A673 (cell line): ENCODE data around the gene MRNIP. TPM values are rescaled to one million over a fixed set of nuclear protein-coding genes. Genes with fewer than 3 reads are reported as not detected.

Source experiments
- BruUV-seq: library from RNA; stranded (reverse); fragments of 400-500 nt; replicated peaks from 2 replicates; lab custom pipeline; 2021; lab: Mats Ljungman, UMichigan
- CTCF ChIA-PET: fragments of 300-600 bp; sonication (Branson Sonifier 250); formaldehyde crosslinking; loops from one replicate; lab custom pipeline; 2022; ENCODE audit warnings: antibody characterized with exemption; lab: Charles Lee
- POLR2A ChIA-PET: fragments of 300-600 bp; sonication (Branson Sonifier 250); formaldehyde crosslinking; loops from one replicate; lab custom pipeline; 2022; ENCODE audit warnings: antibody characterized with exemption; ENCODE audit not compliant: low non-redundant PET; lab: Charles Lee
- DNase-seq: peaks from one replicate; pipeline ENCODE4 v3.0.0-alpha.2; 2015; ENCODE audit warnings: low spot score
- H3K27ac ChIP-seq: fragments of 200-600 bp; sonication (generic); 2 replicates; pipeline ENCODE4 v1.5.1; 2016; ENCODE audit warnings: mixed run types, low read depth, mild to moderate bottlenecking, mixed read lengths, antibody characterized with exemption, low read length; ENCODE audit not compliant: poor library complexity, severe bottlenecking
- H3K27me3 ChIP-seq: fragments of 200-600 bp; sonication (generic); replicated peaks from 2 replicates; pipeline ENCODE4 v1.6.1; 2017; ENCODE audit warnings: mixed run types, low read depth, mild to moderate bottlenecking, mixed read lengths, antibody characterized with exemption, low read length; ENCODE audit not compliant: insufficient read depth, poor library complexity
- H3K36me3 ChIP-seq: fragments of 200-600 bp; sonication (generic); 2 replicates; pipeline ENCODE4 v1.6.1; 2016; ENCODE audit warnings: mixed run types, mild to moderate bottlenecking, mixed read lengths, antibody characterized with exemption, low read length; ENCODE audit not compliant: insufficient read depth, poor library complexity, severe bottlenecking
- H3K4me1 ChIP-seq: fragments of 200-600 bp; sonication (generic); 2 replicates; pipeline ENCODE4 v1.6.1; 2017; ENCODE audit warnings: mixed run types, mild to moderate bottlenecking, mixed read lengths, antibody characterized with exemption, low read length; ENCODE audit not compliant: insufficient read depth, poor library complexity, severe bottlenecking
- H3K4me3 ChIP-seq: fragments of 200-600 bp; sonication (generic); 2 replicates; pipeline ENCODE4 v1.5.1; 2016; ENCODE audit warnings: low read depth, mixed run types, mild to moderate bottlenecking, mixed read lengths, low read length; ENCODE audit not compliant: poor library complexity, severe bottlenecking
- H3K9me3 ChIP-seq: fragments of 200-600 bp; sonication (generic); 2 replicates; pipeline ENCODE4 v1.6.1; 2016; ENCODE audit warnings: mixed run types, low read depth, mild to moderate bottlenecking, mixed read lengths, antibody characterized with exemption, low read length; ENCODE audit not compliant: poor library complexity, severe bottlenecking
- CTCF ChIP-seq: fragments of 300-800, 200-600 bp; sonication (generic); conservative IDR thresholded peaks from 2 replicates; pipeline ENCODE4 v1.5.1; 2017; ENCODE audit warnings: low read depth, mild to moderate bottlenecking, antibody characterized with exemption, low read length, moderate library complexity, mixed read lengths
- EZH2 ChIP-seq: fragments of 200-600 bp; sonication (generic); IDR thresholded peaks from 2 replicates; pipeline ENCODE4 v1.6.1; 2017; ENCODE audit warnings: borderline replicate concordance, low read depth, mild to moderate bottlenecking, mixed read lengths, antibody characterized with exemption, low read length; ENCODE audit not compliant: poor library complexity, severe bottlenecking
- intact Hi-C: fragments of 100-400 bp; cut with micrococcal nuclease; formaldehyde crosslinking; loops from one replicate; pipeline ENCODE4 v1.10.0; 2022; ENCODE audit not compliant: unreplicated experiment
- total RNA-seq: library from RNA; stranded (reverse); gene quantifications from 2 replicates; pipeline ENCODE4 v1.2.3, GENCODE V29; 2021

MRNIP gene
- total RNA-seq, 1 experiment from 2014 or later = 31.3 TPM

- no peak overlapping the region for H3K4me3 ChIP-seq
- H3K9me3 ChIP-seq = no peaks in the 10 kb centered on the region
- H3K4me1 ChIP-seq = peaks cover 2% of the 10 kb centered on the region
- intact Hi-C loops = loop anchor here (2.0 kb wide), 1 partner anchor 35 kb away; no protein-coding TSS in a partner anchor
- no peak for TF ChIP-seq EZH2
- no peak for TF ChIP-seq CTCF
- H3K27me3 ChIP-seq = no peaks in the 10 kb centered on the region
- POLR2A ChIA-PET = no interaction called here
- CTCF ChIA-PET = no interaction called here
- H3K36me3 ChIP-seq = peaks cover 11% of the 10 kb centered on the region
- TSS peak; percentile 41 for BruUV-seq
- H3K27ac ChIP-seq = no peak overlapping the region
- no peak for DNase-seq
Observed at GRCh38 chr5:179797741-179798140, 60.9 kb downstream of the MRNIP start.

GRCh38 chr5:179796877-179797608, 61.6 kb downstream of the MRNIP start:
- H3K9me3 ChIP-seq = no peaks in the 10 kb centered on the region
- no peak overlapping the region for H3K27ac ChIP-seq
- no peaks in the 10 kb centered on the region for H3K27me3 ChIP-seq
- ChIA-PET CTCF (no interaction called here), POLR2A (no interaction called here)
- no TSS peak for BruUV-seq
- H3K4me1 ChIP-seq = no peaks in the 10 kb centered on the region
- intact Hi-C loops = loop anchor here (2.0 kb wide), 1 partner anchor 34 kb away; no protein-coding TSS in a partner anchor
- TF ChIP-seq CTCF (no peak), EZH2 (no peak)
- no peak for DNase-seq
- no peak overlapping the region for H3K4me3 ChIP-seq
- H3K36me3 ChIP-seq = peaks cover 11% of the 10 kb centered on the region

- no peaks in the 10 kb centered on the region for H3K4me1 ChIP-seq
- no peaks in the 10 kb centered on the region for H3K27me3 ChIP-seq
- no peaks in the 10 kb centered on the region for H3K9me3 ChIP-seq
- ChIA-PET CTCF (interaction anchor here (0.6 kb wide), 2 partner anchors 153 to 256 kb away, joined by 3 to 5 read pairs; no protein-coding TSS in a partner anchor), POLR2A (no interaction called here)
- H3K4me3 ChIP-seq = peak overlapping the region; percentile 54
- H3K36me3 ChIP-seq = peaks cover 11% of the 10 kb centered on the region
- DNase-seq = peak; percentile 72
- intact Hi-C loops = loop anchor here (2.0 kb wide), 1 partner anchor 33 kb away; no protein-coding TSS in a partner anchor
- peak overlapping the region; percentile 67 for H3K27ac ChIP-seq
- no peak for TF ChIP-seq EZH2
- TF ChIP-seq CTCF = peak; percentile 51
- BruUV-seq = no TSS peak
Observed at GRCh38 chr5:179795863-179796833, 62.5 kb downstream of the MRNIP start.
